LNCAP (cell line): ENCODE measurements around the gene ABCA7.

ENCODE experiments used
- TF ChIP-seq, protein P1 (sequence below): fragments of 450-650 bp; IDR thresholded peaks from 2 replicates; pipeline ENCODE4 v1.5.1; 2017; ENCODE audit warnings: mild to moderate bottlenecking

ABCA7 gene

DNA sequence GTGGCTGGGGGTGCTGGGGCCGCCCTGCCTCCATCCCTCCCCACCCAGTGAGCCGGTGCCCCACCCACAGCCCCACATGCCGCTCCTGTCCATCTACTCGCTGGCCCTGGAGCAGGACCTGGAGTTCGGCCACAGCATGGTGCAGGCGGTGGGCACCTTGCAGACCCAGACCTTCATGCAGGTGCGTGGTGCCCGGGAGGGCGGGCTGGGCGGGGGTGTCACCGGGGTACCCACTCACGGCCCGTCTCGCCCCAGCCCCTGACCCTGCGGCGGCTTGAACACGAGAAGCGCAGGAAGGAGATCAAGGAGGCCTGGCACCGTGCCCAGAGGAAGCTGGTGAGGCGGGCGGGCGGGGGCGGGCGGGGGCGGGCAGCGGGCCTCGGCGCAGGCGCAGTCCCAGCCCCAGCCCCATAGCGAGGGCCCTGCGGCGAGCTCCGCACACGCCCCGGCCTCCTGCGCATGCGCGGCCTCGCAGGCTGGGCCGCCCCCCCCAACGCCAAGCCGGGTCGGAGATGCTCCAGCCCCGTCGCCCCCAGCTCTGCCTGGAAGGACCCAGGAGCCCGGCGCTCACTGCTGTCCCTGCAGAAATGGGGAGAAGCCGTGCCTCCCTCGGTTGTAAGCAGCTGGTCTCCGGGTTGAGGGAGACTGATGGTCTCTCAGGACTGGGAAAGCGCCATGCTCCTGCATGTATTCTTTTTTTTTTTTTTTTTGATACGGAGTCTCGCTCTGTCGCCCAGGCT is 34.8 kb downstream of the ABCA7 start:
- TF ChIP-seq, protein P1, sequence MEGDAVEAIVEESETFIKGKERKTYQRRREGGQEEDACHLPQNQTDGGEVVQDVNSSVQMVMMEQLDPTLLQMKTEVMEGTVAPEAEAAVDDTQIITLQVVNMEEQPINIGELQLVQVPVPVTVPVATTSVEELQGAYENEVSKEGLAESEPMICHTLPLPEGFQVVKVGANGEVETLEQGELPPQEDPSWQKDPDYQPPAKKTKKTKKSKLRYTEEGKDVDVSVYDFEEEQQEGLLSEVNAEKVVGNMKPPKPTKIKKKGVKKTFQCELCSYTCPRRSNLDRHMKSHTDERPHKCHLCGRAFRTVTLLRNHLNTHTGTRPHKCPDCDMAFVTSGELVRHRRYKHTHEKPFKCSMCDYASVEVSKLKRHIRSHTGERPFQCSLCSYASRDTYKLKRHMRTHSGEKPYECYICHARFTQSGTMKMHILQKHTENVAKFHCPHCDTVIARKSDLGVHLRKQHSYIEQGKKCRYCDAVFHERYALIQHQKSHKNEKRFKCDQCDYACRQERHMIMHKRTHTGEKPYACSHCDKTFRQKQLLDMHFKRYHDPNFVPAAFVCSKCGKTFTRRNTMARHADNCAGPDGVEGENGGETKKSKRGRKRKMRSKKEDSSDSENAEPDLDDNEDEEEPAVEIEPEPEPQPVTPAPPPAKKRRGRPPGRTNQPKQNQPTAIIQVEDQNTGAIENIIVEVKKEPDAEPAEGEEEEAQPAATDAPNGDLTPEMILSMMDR = no peak

DNA sequence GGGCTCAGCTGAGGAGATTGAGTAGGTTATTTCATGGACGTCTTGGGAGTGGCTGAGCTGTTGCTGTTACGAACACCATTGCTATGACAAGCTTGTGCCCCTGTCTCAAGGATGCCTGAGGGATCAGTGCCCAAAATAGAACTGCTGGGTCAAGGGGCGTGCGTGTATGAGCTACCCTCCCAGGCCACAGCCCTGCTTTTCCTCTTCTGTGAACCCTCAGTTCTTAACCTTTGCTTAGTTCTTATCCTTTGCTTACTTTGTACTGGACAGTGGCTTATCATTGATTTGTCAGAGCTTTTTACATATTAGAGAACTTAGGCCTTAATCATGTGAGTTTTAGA is 36.1 kb downstream of the ABCA7 start:
- TF ChIP-seq, protein P1 = no peak

DNA sequence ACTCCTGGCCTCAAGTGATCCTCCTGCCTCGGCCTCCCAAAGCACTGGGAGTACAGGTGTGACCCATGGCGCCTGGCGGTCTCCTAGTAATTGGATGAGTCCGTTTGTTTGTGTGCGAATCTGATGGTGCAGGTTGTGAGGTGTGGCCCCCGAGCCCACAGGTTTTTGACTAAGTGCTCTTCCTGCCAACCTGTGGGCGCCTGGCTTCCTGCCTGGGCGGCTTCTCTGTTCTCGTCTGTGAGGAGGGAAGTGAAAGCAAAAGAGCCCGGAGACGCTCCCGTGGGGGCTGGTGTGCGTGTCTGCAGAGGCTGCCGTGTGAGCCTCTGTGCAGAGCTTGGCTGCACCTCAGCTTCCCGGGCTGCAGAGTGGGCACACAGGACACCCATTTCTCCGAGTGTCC is 37.0 kb downstream of the ABCA7 start:
- TF ChIP-seq, protein P1 = no peak

DNA sequence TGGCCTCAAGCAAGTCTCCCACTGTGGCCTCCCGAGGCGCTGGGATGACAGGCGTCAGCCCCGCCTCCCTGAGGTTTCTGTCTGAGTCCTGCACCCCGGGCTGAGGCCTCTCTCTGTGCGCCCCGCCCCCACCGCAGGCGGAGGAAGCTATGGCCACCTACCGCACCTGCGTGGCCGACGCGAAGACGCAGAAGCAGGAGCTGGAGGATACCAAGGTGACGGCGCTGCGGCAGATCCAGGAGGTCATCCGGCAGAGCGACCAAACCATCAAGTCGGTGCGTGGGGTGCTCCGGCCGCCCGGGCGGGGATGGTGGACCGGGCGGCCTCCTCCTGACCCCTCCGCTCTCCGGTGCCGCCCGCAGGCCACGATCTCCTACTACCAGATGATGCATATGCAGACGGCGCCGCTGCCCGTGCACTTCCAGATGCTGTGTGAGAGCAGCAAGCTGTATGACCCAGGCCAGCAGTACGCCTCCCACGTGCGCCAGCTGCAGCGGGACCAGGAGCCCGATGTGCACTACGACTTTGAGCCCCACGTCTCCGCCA is 39.7 kb downstream of the ABCA7 start:
- TF ChIP-seq, protein P1 = no peak

DNA sequence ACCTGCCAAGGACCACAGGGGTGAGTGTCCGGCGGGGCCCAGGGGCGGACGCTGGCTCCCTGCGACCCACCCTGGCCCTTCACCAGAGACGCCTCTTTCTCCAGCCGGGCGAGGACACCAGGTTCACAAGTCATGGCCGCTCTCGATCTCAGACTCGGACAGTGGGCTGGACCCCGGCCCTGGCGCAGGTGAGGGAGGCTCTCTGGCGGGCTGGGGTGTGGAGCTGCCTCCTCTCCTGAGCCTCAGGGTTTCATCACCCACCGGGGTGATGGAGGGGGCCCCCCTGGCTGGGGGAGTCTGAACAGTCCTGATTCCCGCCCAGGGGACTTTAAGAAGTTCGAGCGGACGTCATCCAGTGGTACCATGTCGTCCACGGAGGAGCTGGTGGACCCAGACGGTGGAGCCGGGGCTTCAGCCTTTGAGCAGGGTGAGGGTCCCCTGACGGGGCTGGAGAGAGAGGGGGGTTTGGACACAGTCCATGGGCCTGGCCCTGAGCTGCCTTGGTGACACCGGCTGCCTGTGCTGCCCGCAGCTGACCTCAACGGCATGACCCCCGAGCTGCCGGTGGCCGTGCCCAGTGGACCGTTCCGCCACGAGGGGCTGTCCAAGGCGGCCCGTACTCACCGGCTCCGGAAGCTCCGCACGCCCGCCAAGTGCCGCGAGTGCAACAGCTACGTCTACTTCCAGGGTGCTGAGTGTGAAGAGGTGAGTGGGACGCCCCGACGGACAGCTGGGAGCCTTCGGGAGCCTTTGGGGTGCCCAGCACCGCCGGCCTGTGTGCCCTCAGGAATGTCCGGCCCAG is 40.7 kb downstream of the ABCA7 start:
- TF ChIP-seq, protein P1 = no peak

DNA sequence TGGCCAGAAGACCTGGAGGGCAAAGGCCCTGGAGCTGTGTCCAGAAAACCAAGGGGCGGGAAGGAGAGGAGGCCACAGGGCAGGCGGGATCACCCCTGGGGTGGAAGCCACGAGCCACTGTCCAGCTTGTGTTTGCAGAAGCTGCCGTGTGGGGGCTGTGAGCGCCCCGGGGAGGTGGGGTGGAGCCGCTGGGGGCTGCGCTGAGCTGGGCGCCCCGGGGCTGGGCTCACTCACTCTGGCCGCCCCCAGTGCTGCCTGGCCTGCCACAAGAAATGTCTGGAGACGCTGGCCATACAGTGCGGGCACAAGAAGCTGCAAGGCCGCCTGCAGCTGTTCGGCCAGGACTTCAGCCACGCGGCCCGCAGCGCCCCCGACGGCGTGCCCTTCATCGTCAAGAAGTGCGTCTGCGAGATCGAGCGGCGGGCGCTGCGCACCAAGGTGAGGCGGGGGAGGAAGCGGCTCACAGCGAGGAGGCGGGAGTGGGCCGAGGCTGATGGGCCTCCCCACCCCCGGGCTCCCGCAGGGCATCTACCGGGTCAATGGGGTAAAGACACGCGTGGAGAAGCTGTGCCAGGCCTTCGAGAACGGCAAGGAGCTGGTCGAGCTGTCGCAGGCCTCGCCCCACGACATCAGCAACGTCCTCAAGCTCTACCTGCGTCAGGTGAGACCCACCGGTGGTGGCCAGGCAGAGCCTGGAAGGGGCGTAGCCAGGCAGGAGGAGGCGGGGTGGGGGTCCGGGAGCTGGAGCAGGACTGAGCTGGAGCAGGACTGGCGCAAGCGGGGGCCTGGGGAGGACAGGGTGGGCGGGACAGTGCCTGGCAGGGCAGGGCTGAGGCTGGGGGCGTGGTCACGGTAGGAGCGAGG is 41.6 kb downstream of the ABCA7 start:
- TF ChIP-seq, protein P1 = no peak
